ENCODE results near the gene ATP10B.

DNA sequence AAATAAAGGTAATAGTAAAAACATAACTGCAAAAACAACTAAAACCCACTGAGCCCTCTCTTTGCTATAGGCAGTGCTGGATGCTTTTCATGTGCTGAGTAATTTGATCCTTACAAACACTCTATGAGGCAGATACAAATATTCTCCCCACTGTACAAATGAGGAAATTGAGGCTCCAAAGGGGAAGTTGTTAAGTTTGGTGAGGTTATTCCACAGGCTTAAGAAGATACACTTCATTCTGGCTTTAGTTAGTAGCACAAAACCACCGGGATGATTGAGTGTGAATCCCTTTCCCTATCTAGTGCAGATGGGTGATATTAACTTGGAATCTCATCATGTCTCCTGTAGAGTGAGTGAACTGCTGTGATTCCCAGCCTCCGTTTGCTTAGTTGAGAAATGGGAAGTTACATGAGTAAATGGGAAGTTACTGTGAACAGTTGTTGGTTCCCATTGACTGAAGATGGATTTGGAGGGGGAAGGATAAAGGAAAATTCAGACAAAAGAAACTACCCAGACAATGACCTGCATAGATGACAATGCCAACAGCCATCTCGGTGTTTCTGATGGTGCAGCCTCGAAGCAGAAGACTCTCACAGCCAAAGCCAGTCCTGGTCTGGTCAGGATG lies 208.3 kb downstream of the ATP10B start:
- TF ChIP-seq, protein P1, sequence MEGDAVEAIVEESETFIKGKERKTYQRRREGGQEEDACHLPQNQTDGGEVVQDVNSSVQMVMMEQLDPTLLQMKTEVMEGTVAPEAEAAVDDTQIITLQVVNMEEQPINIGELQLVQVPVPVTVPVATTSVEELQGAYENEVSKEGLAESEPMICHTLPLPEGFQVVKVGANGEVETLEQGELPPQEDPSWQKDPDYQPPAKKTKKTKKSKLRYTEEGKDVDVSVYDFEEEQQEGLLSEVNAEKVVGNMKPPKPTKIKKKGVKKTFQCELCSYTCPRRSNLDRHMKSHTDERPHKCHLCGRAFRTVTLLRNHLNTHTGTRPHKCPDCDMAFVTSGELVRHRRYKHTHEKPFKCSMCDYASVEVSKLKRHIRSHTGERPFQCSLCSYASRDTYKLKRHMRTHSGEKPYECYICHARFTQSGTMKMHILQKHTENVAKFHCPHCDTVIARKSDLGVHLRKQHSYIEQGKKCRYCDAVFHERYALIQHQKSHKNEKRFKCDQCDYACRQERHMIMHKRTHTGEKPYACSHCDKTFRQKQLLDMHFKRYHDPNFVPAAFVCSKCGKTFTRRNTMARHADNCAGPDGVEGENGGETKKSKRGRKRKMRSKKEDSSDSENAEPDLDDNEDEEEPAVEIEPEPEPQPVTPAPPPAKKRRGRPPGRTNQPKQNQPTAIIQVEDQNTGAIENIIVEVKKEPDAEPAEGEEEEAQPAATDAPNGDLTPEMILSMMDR (IDR thresholded peaks at IDR 0.05): no peak
- no peak for TF ChIP-seq EP300 (IDR thresholded peaks at IDR 0.05)
- no peak for TF ChIP-seq POLR2AphosphoS5 (IDR thresholded peaks at IDR 0.05)
- no peak for TF ChIP-seq POLR2A (IDR thresholded peaks at IDR 0.05)
